B cell (primary cell): ENCODE measurements around the gene PHLPP1. TPM values are rescaled to one million over a fixed set of nuclear protein-coding genes. Genes with fewer than 3 reads are reported as not detected.

Experiments used
- ATAC-seq: fragments of 200-7000 bp; cut with Tn5 transposase; one replicate; pipeline ENCODE4 v1.10.0; 2021; ENCODE audit warnings: low read depth, mild to moderate bottlenecking, moderate number of reproducible peaks, moderate library complexity
- CTCF ChIA-PET: fragments of 350-600 bp; sonication (Branson Sonifier 250); formaldehyde crosslinking; loops from one replicate; lab custom pipeline; 2021; ENCODE audit warnings: antibody characterized with exemption, inconsistent platforms; lab: Charles Lee
- POLR2A ChIA-PET: fragments of 350-600 bp; sonication (Branson Sonifier 250); formaldehyde crosslinking; loops from one replicate; lab custom pipeline; 2021; ENCODE audit warnings: antibody characterized with exemption; lab: Charles Lee
- DNase-seq: peaks from one replicate; pipeline ENCODE4 v3.0.0; 2013
- H2AFZ ChIP-seq: 2 replicates; pipeline ENCODE4 v1.6.1; 2012; ENCODE audit warnings: mild to moderate bottlenecking, low read depth, low read length; ENCODE audit not compliant: insufficient read depth, poor library complexity, severe bottlenecking
- H3K27ac ChIP-seq, 2 donors: 1 replicate in 1 of 2; 2 replicates in 1 of 2; pipeline ENCODE4 v1.5.1; 2012 to 2013; ENCODE audit warnings: low read length in 2 of 2, mild to moderate bottlenecking in 2 of 2, moderate library complexity in 1 of 2
- H3K27me3 ChIP-seq, 4 experiments: fragments of 200-600 bp in 1 of 4; sonication (generic) in 1 of 4; replicated peaks in 1 of 4; 1 replicate in 2 of 4; 2 replicates in 2 of 4; pipeline versions ENCODE4 v1.6.1 to v1.7.0; 2013 to 2016; ENCODE audit warnings: low read length in 3 of 4, mild to moderate bottlenecking in 2 of 4, mixed read lengths in 1 of 4, moderate library complexity in 1 of 4; ENCODE audit not compliant: insufficient read depth in 4 of 4, control insufficient read depth in 3 of 4; ENCODE audit errors: control extremely low read depth in 1 of 4
- H3K36me3 ChIP-seq, 2 experiments: replicated peaks in 1 of 2; 1 replicate in 1 of 2; 2 replicates in 1 of 2; pipeline versions ENCODE4 v1.6.1 to v1.7.1; 2013; ENCODE audit warnings: low read length in 1 of 2; ENCODE audit not compliant: insufficient read depth in 2 of 2, control insufficient read depth in 1 of 2; ENCODE audit errors: control extremely low read depth in 1 of 2, extremely low read depth in 1 of 2
- H3K4me1 ChIP-seq, 2 donors: fragments of 200-600 bp in 1 of 2; sonication (generic) in 1 of 2; 1 replicate in 1 of 2; 2 replicates in 1 of 2; pipeline versions ENCODE4 v1.5.1 to v1.6.1; 2013 to 2017; ENCODE audit warnings: low read length in 2 of 2; ENCODE audit not compliant: control insufficient read depth in 2 of 2, insufficient read depth in 2 of 2
- H3K4me2 ChIP-seq: replicated peaks from 2 replicates; pipeline ENCODE3; 2012; ENCODE audit warnings: mild to moderate bottlenecking, low read depth, low read length; ENCODE audit not compliant: poor library complexity, severe bottlenecking
- H3K4me3 ChIP-seq, 5 experiments: fragments of 200-600 bp in 1 of 5; sonication (generic) in 1 of 5; 1 replicate in 3 of 5; 2 replicates in 2 of 5; pipeline versions ENCODE4 v1.5.1 to v1.7.0; 2011 to 2016; ENCODE audit warnings: low read length in 4 of 5, mild to moderate bottlenecking in 4 of 5, low read depth in 2 of 5, control low read depth in 1 of 5, moderate library complexity in 1 of 5; ENCODE audit not compliant: insufficient read depth in 1 of 5; ENCODE audit errors: control extremely low read depth in 1 of 5, extremely low read depth in 1 of 5
- H3K79me2 ChIP-seq: fragments of 200-600 bp; sonication (generic); one replicate; pipeline ENCODE4 v1.6.0; 2016; ENCODE audit warnings: low read length; ENCODE audit not compliant: control insufficient read depth, insufficient read depth
- H3K9ac ChIP-seq: fragments of 200-600 bp; sonication (generic); 2 replicates; pipeline ENCODE4 v1.6.1; 2017; ENCODE audit warnings: mild to moderate bottlenecking, low read length, moderate library complexity
- H3K9me3 ChIP-seq, 3 donors: one replicate each; pipeline versions ENCODE4 v1.6.1 to v1.7.1; 2013; ENCODE audit warnings: low read length in 2 of 3; ENCODE audit not compliant: control insufficient read depth in 2 of 3, insufficient read depth in 1 of 3; ENCODE audit errors: control extremely low read depth in 1 of 3
- H4K20me1 ChIP-seq: 2 replicates; pipeline ENCODE4 v1.6.0; 2012; ENCODE audit warnings: mild to moderate bottlenecking, low read length; ENCODE audit not compliant: insufficient read depth, control insufficient read depth, poor library complexity, severe bottlenecking
- H3K27ac Mint-ChIP-seq: one replicate; pipeline ENCODE4 v1.8.0; 2021; ENCODE audit warnings: mixed read lengths
- H3K27me3 Mint-ChIP-seq: one replicate; pipeline ENCODE4 v1.8.0; 2021; ENCODE audit warnings: mixed read lengths
- H3K4me1 Mint-ChIP-seq: one replicate; pipeline ENCODE4 v1.8.0; 2021; ENCODE audit warnings: mixed read lengths
- H3K4me3 Mint-ChIP-seq: one replicate; pipeline ENCODE4 v1.8.0; 2021; ENCODE audit warnings: mixed read lengths
- H3K9me3 Mint-ChIP-seq: one replicate; pipeline ENCODE4 v1.8.0; 2022; ENCODE audit warnings: mixed read lengths; ENCODE audit not compliant: insufficient read depth
- CTCF ChIP-seq: fragments of 200-600 bp; IDR thresholded peaks from one replicate; pipeline ENCODE4 v1.8.0; 2022; ENCODE audit warnings: antibody characterized with exemption, mild to moderate bottlenecking
- EZH2 ChIP-seq: IDR thresholded peaks from 2 replicates; pipeline ENCODE4 v1.6.1; 2012; ENCODE audit warnings: borderline replicate concordance, low read depth, mild to moderate bottlenecking, moderate library complexity, low read length; ENCODE audit not compliant: insufficient read depth, poor library complexity, severe bottlenecking
- WGBS: methylation state at CpG from one replicate; pipeline ENCODE4 v1.1.5; 2013; ENCODE audit warnings: missing lambda C conversion rate; ENCODE audit not compliant: insufficient coverage; 5-methylcytosine and 5-hydroxymethylcytosine counted together
- intact Hi-C: fragments of 100-400 bp; cut with micrococcal nuclease; formaldehyde crosslinking; loops from one replicate; pipeline ENCODE4 v1.10.0; 2022
- polyA plus RNA-seq: library from polyadenylated mRNA; depleted of rRNA; stranded (reverse); fragments of >200 nt; gene quantifications from 2 replicates; pipeline ENCODE4 v1.2.3, GENCODE V29; 2012
- total RNA-seq, 2 donors: library from RNA; stranded (reverse); fragments of 120-200 nt in 1 of 2; gene quantifications; 1 replicate in 1 of 2; 2 replicates in 1 of 2; pipeline versions ENCODE4 v1.2.3 to v1.2.4, GENCODE V29; 2013 to 2022

Gene PHLPP1
- total and polyA plus RNA-seq, 2 donors (not counting 1 experiment from before 2014, with no cell fraction given), result 3.0 to 20.7 TPM

GRCh38 chr18:63005306-63005705, 290.0 kb downstream of the PHLPP1 start:
- CTCF ChIA-PET, result interaction anchor here (1.3 to 2.1 kb wide), 3 partner anchors 12 to 434 kb away, joined by 3 to 18 read pairs (median 6); no protein-coding TSS in a partner anchor
- WGBS, result 76% methylated on average over 8 of the region's 8 CpGs
- no peak overlapping the region for H3K4me3 ChIP-seq

GRCh38 chr18:63007231-63007630, 291.9 kb downstream of the PHLPP1 start:
- Histone ChIP-seq H3K27me3 (no peaks in the 10 kb centered on the region), H3K4me1 (no peaks in the 10 kb centered on the region), H3K79me2 (no peaks in the 10 kb centered on the region), H4K20me1 (no peaks in the 10 kb centered on the region), H3K9me3 (peaks cover 0 to 1% (median 0%) of the 10 kb centered on the region in 3 donors), H3K9ac (no peak overlapping the region), H3K27ac (no peak overlapping the region), H3K36me3 (no peaks in the 10 kb centered on the region), H2AFZ (no peak overlapping the region), H3K4me2 (no peak overlapping the region), H3K4me3 (no peak overlapping the region)
- no peak overlapping the region for H3K4me3 Mint-ChIP-seq
- no peak for ATAC-seq
- 100% methylated on average over 1 of the region's 3 CpGs for WGBS
- H3K27me3 Mint-ChIP-seq, result peaks cover 10% of the 10 kb centered on the region
- intact Hi-C loops, result no loop called here
- no peak for TF ChIP-seq EZH2
- ChIA-PET CTCF (interaction anchor here (0.6 to 1.9 kb wide), 3 partner anchors 217 to 431 kb away, joined by 3 to 6 read pairs (median 3); no protein-coding TSS in a partner anchor), POLR2A (no interaction called here)
- no peaks in the 10 kb centered on the region for H3K9me3 Mint-ChIP-seq
- H3K27ac Mint-ChIP-seq, result no peak overlapping the region
- H3K4me1 Mint-ChIP-seq, result no peaks in the 10 kb centered on the region
- DNase-seq, result no peak

More at GRCh38 chr18:63005306-63005705, 290.0 kb downstream of the PHLPP1 start:
- intact Hi-C loops, result no loop called here
- no peaks in the 10 kb centered on the region for H3K4me1 Mint-ChIP-seq
- H3K9ac ChIP-seq, result no peak overlapping the region
- POLR2A ChIA-PET, result no interaction called here
- H3K4me2 ChIP-seq, result no peak overlapping the region
- no peak overlapping the region for H3K27ac Mint-ChIP-seq
- H3K27me3 ChIP-seq, result no peaks in the 10 kb centered on the region
- DNase-seq (no peak), ATAC-seq (no peak)
- H3K9me3 ChIP-seq, result no peaks in the 10 kb centered on the region
- H3K27me3 Mint-ChIP-seq, result peaks cover 3% of the 10 kb centered on the region
- H2AFZ ChIP-seq, result no peak overlapping the region
- no peak overlapping the region for H3K27ac ChIP-seq
- no peaks in the 10 kb centered on the region for H3K4me1 ChIP-seq
- no peaks in the 10 kb centered on the region for H3K36me3 ChIP-seq
- no peaks in the 10 kb centered on the region for H4K20me1 ChIP-seq
- no peaks in the 10 kb centered on the region for H3K79me2 ChIP-seq
- no peak overlapping the region for H3K4me3 Mint-ChIP-seq
- TF ChIP-seq EZH2 (no peak), CTCF (no peak)
- no peaks in the 10 kb centered on the region for H3K9me3 Mint-ChIP-seq
